Right cardiac atrium (tissue), 5 donors: ENCODE measurements around the gene MAGI2. TPM values are rescaled to one million over a fixed set of nuclear protein-coding genes. Genes with fewer than 3 reads are reported as not detected.

ENCODE experiments used
- ATAC-seq, 2 donors: fragments of 200-7000 bp; cut with Tn5 transposase; one replicate each; pipeline versions ENCODE4 v1.8.0 to v1.9.1; 2020; ENCODE audit warnings: moderate library complexity in 2 of 2, mild to moderate bottlenecking in 1 of 2
- DNase-seq, 3 donors: peaks; one replicate each; pipeline ENCODE4 v3.0.0-alpha.2; 2020
- H3K27ac ChIP-seq: one replicate; pipeline ENCODE4 v1.5.1; 2013; ENCODE audit warnings: mild to moderate bottlenecking, low read length, control low read depth, moderate library complexity
- H3K27me3 ChIP-seq: one replicate; pipeline ENCODE4 v1.6.1; 2013; ENCODE audit not compliant: control insufficient read depth, insufficient read depth
- H3K4me1 ChIP-seq: one replicate; pipeline ENCODE4 v1.6.1; 2013; ENCODE audit warnings: low read length; ENCODE audit not compliant: control insufficient read depth, insufficient read depth
- H3K4me3 ChIP-seq: one replicate; pipeline ENCODE4 v1.5.1; 2013; ENCODE audit warnings: low read length, control low read depth
- H3K9me3 ChIP-seq: one replicate; pipeline ENCODE4 v1.6.1; 2013; ENCODE audit warnings: low read length; ENCODE audit not compliant: control insufficient read depth
- WGBS: extraction: QIAGEN DNeasy Blood & Tissue Kit; methylation state at CpG from one replicate; pipeline ENCODE4 v1.1.7; 2013; 5-methylcytosine and 5-hydroxymethylcytosine counted together
- intact Hi-C, 4 donors: fragments of 100-400 bp; cut with DNase I; formaldehyde crosslinking; loops; one replicate each; pipeline versions ENCODE4 v1.11.0 to v1.14.0; 2022 to 2023
- polyA plus RNA-seq: library from polyadenylated mRNA; stranded (reverse); fragments of 200-250 nt; gene quantifications from one replicate; pipeline ENCODE4 v1.2.3, GENCODE V29; 2013
- total RNA-seq, 4 donors: library from RNA; stranded (reverse); fragmentation: NEBNext Ultra II Directional; extraction: Animal tissue kit (Norgen Biotek cat#: 25700); gene quantifications; one replicate each; pipeline ENCODE4 v1.2.1, GENCODE V29; 2021
- donor health status: healthy with polysubstance abuse.
- donor health status: DM: no; HTN: yes; CAD: no.
- donor health status: DM: no; HTN: no; CAD: no.
- donor health status: DM: no; HTN: yes; CAD: no; lungs with severe emphysema.
- donor health status: DM: yes; HTN: yes; CAD: no.

The MAGI2 gene
- total and polyA plus RNA-seq, 5 donors = 3.2 to 9.9 (median 7.9) TPM

DNA sequence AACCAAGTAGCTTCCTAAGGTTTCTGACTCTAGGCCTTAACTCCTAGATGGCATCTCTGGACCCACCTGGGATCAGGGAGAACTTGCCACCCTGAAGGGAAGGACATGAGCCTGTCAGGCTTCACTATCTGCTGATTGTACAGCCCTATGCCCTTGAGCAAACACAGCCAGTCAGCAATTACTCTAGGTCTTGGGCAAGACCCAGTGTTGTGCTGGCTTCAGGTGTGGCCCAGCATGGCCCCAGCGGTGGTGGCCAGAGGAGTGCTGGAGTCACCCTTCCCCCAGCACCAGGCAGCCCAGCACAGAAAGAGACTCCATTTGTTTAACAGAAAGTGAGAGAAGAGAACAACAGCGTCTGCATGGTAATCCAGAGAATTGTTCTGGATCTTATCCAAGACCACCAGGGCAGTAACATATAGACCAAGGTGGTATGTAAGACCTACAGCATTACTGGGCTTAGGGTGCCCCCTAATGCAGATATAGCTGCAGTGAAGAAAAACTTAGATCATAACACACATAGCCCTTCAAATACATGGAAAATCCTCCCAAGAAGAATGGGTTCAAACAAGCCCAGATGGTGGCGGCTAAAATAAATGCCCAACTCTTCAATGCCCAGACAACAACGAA, 207.7 kb downstream of the MAGI2 start:
- H3K9me3 ChIP-seq = no peaks in the 10 kb centered on the region
- intact Hi-C loops = no loop called here
- H3K4me1 ChIP-seq = no peaks in the 10 kb centered on the region
- ATAC-seq (no peak), DNase-seq (no peak)
- H3K27ac ChIP-seq = no peak overlapping the region
- no peaks in the 10 kb centered on the region for H3K27me3 ChIP-seq
- no peak overlapping the region for H3K4me3 ChIP-seq
- WGBS = 84% methylated on average over 4 of the region's 4 CpGs

DNA sequence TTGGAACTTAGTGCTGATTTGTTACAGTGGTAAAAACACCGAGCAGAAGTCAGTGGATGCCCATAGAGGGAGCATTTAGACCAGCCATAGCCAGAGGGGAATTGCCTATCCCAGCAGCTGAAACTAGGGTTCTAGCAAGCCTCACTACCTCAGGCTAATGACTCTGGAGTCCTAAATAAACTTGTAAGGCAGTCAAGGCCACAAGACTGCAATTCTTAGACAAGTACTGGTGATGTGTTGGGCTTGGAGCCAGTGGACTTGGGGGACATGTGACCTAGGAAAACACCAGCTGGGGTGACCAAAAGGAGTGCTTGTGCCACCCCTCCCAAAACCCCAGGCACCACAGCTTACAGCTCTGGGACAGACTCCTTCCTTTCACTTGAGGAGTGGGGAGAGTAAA, 209.0 kb downstream of the MAGI2 start:
- intact Hi-C loops = no loop called here
- no peak for ATAC-seq
- Histone ChIP-seq H3K9me3 (no peaks in the 10 kb centered on the region), H3K4me3 (no peak overlapping the region), H3K4me1 (no peaks in the 10 kb centered on the region), H3K27ac (no peak overlapping the region), H3K27me3 (no peaks in the 10 kb centered on the region)
- DNase-seq = no peak
- WGBS = 75% methylated on average over 1 of the region's 1 CpG

DNA sequence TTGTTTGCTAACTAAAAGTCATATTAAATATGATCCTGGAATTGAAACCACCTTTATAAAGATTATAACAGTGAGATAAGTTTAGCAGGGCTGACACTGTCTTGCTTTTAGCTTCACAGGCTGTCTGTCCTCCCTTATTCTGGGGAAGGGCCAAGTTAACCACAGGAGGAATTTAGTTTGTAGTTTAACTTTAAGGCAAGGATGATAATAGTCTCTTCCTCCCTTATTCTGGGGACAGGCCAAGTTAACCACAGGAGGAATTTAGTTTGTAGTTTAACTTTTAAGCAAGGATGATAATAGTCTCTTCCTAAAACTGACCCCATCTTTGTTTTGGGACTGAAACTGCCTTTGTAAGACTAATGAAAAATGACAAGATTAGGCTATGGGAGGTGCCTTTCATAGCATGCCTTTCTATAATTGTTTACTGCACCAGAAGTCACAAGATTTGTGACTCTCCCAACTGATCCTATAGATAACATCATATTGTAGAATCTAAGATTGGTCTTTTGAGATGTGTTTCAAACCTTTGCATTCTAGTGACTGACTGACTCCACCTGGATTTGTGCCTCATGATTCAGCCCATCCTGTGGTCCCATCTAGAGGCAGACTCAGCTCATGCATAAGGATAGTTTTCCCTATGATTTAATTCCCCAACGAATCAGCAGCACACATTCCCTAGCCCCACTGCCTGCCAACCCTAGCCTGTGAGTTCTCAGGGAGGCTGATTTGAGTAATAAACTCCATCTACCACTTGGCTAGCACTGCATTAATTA, 212.0 kb downstream of the MAGI2 start:
- no peak for ATAC-seq
- no peak for DNase-seq
- H3K27me3 ChIP-seq = no peaks in the 10 kb centered on the region
- no peak overlapping the region for H3K27ac ChIP-seq
- no peak overlapping the region for H3K4me3 ChIP-seq
- H3K4me1 ChIP-seq = no peaks in the 10 kb centered on the region
- WGBS = 69% methylated on average over 1 of the region's 1 CpG
- intact Hi-C loops = no loop called here
- no peaks in the 10 kb centered on the region for H3K9me3 ChIP-seq

DNA sequence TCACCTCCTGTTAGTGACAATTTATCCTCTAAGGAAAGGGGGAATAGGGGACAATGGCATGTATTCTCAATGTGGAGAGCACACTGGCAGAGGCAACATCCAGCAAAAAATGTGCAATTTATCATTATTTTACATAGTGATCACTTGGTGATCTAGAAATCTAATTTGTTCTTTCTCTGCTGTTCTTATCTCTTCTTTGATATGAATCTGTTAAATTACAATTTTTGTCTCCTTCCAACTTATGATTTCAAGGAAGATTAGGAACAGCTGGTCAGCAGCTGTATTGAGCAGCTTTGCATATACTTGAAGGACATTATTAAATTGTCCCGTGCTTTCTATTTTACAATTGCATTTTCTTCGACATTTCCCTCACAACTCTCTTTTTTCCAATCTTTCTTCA, 213.1 kb downstream of the MAGI2 start:
- Histone ChIP-seq H3K9me3 (no peaks in the 10 kb centered on the region), H3K27ac (no peak overlapping the region), H3K4me1 (no peaks in the 10 kb centered on the region), H3K4me3 (no peak overlapping the region), H3K27me3 (no peaks in the 10 kb centered on the region)
- intact Hi-C loops = no loop called here
- DNase-seq (no peak), ATAC-seq (no peak)
- WGBS = 89% methylated on average over 2 of the region's 2 CpGs

DNA sequence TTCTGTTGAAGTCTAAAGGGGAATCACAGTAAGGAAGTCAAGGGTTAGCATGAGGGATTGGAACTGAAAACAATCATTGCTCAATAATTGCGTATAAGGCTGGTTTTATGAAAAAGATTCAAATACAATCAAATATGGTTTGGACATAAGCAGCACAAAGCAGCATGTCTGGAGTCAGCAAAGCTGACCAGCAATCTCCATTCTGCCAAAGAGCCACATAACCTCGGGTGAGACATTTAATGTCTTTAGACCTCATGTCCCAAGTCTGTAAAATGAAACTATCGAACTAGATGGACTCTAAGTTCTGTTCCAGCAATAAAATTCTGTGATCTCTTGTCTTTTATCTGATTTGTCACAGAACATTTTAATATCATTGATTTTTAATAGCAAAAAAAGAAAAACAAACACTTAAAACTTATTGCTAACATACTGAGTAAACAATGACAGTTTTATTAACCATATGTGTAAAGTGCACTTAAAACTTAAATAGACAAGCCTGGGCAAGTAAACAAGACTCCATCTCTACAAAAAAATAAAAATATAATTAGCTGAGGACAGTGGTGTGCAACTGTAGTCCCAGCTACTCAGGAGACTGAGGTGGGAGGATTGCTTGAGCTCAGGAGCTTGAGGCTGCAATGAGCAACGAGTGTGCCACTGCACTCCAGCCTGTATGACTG, 217.0 kb downstream of the MAGI2 start:
- H3K27me3 ChIP-seq = no peaks in the 10 kb centered on the region
- no peak overlapping the region for H3K4me3 ChIP-seq
- WGBS = 84% methylated on average over 4 of the region's 4 CpGs
- no peaks in the 10 kb centered on the region for H3K4me1 ChIP-seq
- no peak for DNase-seq
- H3K9me3 ChIP-seq = no peaks in the 10 kb centered on the region
- intact Hi-C loops = no loop called here
- H3K27ac ChIP-seq = no peak overlapping the region
- ATAC-seq = no peak

DNA sequence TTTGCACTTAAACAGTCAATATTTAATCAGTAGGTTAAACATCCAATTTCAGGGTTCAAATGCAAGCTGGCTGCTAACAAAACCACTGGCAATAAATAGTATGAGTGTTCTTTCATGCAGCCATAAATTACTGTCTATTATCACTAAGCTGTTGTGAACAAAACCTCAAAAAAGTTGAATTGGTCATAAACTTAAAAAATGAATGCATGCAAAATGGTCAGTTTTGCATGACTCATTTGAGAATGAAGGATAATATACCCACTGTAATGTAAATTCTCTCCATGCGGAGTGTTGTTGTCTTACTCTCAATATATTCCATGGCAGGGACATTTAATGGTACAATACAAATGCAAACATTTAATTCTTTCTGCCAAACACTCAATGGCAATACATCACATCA, 226.4 kb downstream of the MAGI2 start:
- WGBS = 85% methylated on average over 1 of the region's 1 CpG
- intact Hi-C loops = no loop called here
- no peak for ATAC-seq

DNA sequence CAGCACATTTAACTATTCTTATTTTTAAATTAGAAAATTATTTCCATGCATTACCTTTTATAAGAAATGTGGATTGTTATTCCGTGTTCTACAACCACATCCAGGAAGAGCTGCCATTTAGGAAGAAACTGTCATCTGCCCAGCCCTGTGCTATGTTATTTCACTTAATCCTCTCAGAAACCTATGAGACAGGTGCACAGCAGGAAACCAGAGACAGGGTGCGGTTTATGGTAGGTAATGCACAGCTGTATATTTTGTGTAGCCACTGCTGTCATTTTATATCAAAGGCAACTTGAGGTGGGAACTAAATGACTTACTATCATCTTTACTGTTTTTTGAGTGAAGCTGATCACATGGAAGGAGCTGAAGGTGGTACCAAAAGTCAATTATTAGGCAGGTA, 232.3 kb downstream of the MAGI2 start:
- no peak overlapping the region for H3K4me3 ChIP-seq
- peaks cover 2% of the 10 kb centered on the region for H3K4me1 ChIP-seq
- no peak for ATAC-seq
- H3K9me3 ChIP-seq = no peaks in the 10 kb centered on the region
- no peak overlapping the region for H3K27ac ChIP-seq
- no peak for DNase-seq
- intact Hi-C loops = no loop called here
- 90% methylated on average over 2 of the region's 2 CpGs for WGBS
- no peaks in the 10 kb centered on the region for H3K27me3 ChIP-seq

More for the DNA sequence above, 226.4 kb downstream of the MAGI2 start:
- Histone ChIP-seq H3K9me3 (no peaks in the 10 kb centered on the region), H3K27me3 (no peaks in the 10 kb centered on the region), H3K4me1 (no peaks in the 10 kb centered on the region), H3K4me3 (no peak overlapping the region), H3K27ac (no peak overlapping the region)
- no peak for DNase-seq

DNA sequence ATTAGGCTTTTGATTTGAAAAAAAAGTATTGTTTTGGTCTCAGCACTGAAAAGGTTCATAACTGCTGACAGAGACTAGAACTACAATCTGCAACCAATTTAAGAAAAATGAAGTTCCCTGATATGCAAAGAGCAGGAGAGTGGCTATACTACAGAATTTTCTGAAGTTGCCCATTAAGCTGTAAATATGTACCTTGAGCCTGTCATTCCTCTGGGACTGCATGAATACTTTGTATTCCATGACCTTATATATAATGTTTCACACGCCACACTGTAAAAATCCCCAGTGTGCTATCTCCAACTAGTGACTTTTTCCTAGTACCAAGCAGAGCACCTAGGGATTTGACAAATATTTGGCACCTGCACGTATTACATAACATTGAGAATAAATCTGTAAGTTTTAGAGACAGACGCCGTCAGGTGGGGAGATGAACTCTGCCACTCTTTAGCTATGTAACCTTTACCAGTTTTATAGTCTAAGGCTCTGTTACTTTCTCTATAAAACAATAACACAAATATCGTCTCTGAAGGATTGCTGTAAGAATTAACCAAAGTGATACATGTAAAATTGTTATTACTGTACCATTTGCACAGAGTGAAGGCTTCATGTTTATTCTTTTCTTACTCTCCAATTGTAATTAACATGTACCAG, 235.4 kb downstream of the MAGI2 start:
- Histone ChIP-seq H3K4me3 (no peak overlapping the region), H3K27me3 (no peaks in the 10 kb centered on the region), H3K4me1 (peaks cover 2% of the 10 kb centered on the region), H3K9me3 (no peaks in the 10 kb centered on the region), H3K27ac (no peak overlapping the region)
- WGBS = 87% methylated on average over 5 of the region's 5 CpGs
- intact Hi-C loops = no loop called here
- ATAC-seq = no peak
- DNase-seq = no peak

DNA sequence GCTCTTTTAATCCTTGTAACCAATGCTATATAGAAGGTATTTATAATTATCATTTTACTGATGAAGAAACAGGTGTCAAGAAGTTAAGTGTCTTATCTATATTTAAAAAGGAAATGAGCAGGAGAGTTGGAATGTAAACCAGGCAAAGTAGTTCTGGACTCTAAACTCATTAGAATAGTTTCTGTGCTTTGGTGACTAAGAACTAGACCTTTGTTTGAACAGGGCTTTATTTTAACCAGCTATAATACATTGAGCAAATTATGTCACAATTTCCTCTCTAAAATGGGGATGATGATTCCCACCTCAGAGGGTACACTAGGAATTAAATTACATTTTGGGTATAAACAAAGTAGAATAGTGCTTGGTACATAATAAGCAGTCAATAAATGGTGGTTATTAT, 236.0 kb downstream of the MAGI2 start:
- intact Hi-C loops = no loop called here
- Histone ChIP-seq H3K27me3 (no peaks in the 10 kb centered on the region), H3K4me1 (peaks cover 2% of the 10 kb centered on the region), H3K9me3 (no peaks in the 10 kb centered on the region), H3K4me3 (no peak overlapping the region), H3K27ac (no peak overlapping the region)
- DNase-seq = no peak
- ATAC-seq = no peak

DNA sequence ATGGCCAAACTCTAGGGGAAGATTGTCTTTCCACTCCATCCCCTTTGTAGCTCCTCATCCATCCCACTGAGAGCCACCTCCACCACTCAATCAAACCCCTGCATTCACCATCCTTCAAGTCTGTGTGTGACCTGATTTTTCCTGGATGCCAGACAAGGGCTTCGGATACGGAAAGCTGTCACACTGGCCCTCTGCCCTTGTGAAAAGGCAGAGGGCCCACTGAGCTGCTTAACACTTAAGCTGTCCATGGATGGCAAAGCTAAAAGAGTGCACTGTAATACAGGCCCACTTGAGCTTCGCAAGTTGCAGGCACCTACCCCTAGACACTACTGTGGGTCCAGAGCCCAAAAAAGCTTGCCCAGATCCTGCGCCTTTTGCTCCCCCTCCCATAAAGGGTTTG, 237.2 kb downstream of the MAGI2 start:
- Histone ChIP-seq H3K9me3 (no peaks in the 10 kb centered on the region), H3K4me1 (peaks cover 2% of the 10 kb centered on the region), H3K27ac (no peak overlapping the region), H3K4me3 (no peak overlapping the region), H3K27me3 (no peaks in the 10 kb centered on the region)
- WGBS = 55% methylated on average over 4 of the region's 4 CpGs
- intact Hi-C loops = no loop called here
- DNase-seq (peak in 1 of 3 donors; percentile 14), ATAC-seq (peak; percentile 19 to 20)

DNA sequence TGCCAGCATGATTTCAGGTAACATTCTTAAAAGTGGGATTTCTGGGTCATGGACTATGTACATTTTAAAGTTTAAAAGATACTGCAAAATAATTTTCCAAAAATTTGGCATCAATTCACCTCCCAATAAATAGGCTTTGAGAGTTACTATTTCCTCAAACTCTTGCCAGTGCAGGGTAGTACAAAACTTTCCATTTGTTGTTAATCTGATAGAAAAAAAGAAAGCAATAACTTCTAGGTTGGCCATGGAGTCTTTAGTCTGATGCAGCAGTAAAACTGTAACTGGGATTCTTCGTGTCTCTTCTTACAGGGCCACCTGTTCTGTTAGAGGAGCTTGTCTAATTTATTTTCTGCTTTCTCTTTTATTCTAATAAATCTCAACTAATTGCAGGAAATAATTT, 241.1 kb downstream of the MAGI2 start:
- ATAC-seq (no peak), DNase-seq (no peak)
- Histone ChIP-seq H3K9me3 (no peaks in the 10 kb centered on the region), H3K4me3 (no peak overlapping the region), H3K27ac (no peak overlapping the region), H3K4me1 (peaks cover 2% of the 10 kb centered on the region), H3K27me3 (no peaks in the 10 kb centered on the region)
- intact Hi-C loops = no loop called here
- 92% methylated on average over 1 of the region's 1 CpG for WGBS
